ENCODE results near the gene GZMH. TPM values are rescaled to one million over a fixed set of nuclear protein-coding genes. Genes with fewer than 3 reads are reported as not detected.

Gene GZMH
- total RNA-seq, 1 donor from 2014 or later, result not detected

- no peaks in the 10 kb centered on the region for H3K27me3 ChIP-seq
- H3K9me3 ChIP-seq, result no peaks in the 10 kb centered on the region
- H3K27ac ChIP-seq, result no peak within 1 kb of the TSS
- intact Hi-C loops (cut with DNase I), result no loop called here
- H3K4me3 ChIP-seq, result no peak within 1 kb of the TSS
- TF ChIP-seq POLR2A (IDR thresholded peaks at IDR 0.05), result no peak
- no peaks in the 10 kb centered on the region for H3K36me3 ChIP-seq
- no peaks in the 10 kb centered on the region for H3K4me1 ChIP-seq
- DNase-seq (ENCODE audit: extremely low spot score in 2 of 2), result no peak
Observed at GRCh38 chr14:24576182-24576581, 33.3 kb downstream of the GZMH start, which contains the start of gene CTSG. CTSG (minus strand) TSS chr14:24576250; CDS start chr14:24576223, 27 bp downstream.

DNA sequence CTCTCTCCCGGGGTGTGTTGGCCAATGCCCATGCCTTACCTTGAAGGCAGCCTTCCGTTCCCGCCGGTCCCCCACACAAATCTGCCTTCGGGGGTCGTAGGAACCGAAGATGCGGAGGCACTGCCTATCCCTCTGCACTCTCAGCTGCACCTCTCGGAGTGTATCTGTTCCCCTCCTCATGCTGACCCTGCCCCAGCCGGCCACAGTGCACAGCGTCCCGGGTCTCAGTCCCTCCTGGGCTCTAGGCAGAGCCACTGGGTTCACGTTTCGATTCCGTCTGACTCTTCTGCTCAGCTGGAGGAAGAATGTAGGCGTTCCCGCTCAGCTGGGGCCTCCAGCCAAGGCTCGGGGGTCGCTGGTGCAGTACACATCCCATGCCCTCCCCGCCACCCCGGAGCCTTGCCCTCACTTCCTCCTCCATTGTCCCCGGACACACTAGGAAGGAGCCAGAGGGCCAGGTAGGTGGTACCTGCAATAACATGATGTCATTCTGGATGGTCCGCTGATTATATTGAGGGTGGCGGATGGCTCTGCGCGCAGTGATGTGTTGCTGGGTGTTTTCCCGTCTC, 35.2 kb downstream of the GZMH start:
- intact Hi-C loops (cut with DNase I), result no loop called here
- H3K9me3 ChIP-seq, result no peaks in the 10 kb centered on the region
- no peaks in the 10 kb centered on the region for H3K4me1 ChIP-seq
- no peak overlapping the region for H3K27ac ChIP-seq
- no peak overlapping the region for H3K4me3 ChIP-seq
- TF ChIP-seq, protein P1, sequence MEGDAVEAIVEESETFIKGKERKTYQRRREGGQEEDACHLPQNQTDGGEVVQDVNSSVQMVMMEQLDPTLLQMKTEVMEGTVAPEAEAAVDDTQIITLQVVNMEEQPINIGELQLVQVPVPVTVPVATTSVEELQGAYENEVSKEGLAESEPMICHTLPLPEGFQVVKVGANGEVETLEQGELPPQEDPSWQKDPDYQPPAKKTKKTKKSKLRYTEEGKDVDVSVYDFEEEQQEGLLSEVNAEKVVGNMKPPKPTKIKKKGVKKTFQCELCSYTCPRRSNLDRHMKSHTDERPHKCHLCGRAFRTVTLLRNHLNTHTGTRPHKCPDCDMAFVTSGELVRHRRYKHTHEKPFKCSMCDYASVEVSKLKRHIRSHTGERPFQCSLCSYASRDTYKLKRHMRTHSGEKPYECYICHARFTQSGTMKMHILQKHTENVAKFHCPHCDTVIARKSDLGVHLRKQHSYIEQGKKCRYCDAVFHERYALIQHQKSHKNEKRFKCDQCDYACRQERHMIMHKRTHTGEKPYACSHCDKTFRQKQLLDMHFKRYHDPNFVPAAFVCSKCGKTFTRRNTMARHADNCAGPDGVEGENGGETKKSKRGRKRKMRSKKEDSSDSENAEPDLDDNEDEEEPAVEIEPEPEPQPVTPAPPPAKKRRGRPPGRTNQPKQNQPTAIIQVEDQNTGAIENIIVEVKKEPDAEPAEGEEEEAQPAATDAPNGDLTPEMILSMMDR (IDR thresholded peaks at IDR 0.05), result no peak
- TF ChIP-seq POLR2AphosphoS5 (IDR thresholded peaks at IDR 0.05; ENCODE audit: insufficient read depth in 1 of 2, low read depth in 1 of 2), result no peak
- TF ChIP-seq POLR2A (IDR thresholded peaks at IDR 0.05), result no peak
- DNase-seq (ENCODE audit: extremely low spot score in 2 of 2), result no peak
- H3K27me3 ChIP-seq, result no peaks in the 10 kb centered on the region
- no peaks in the 10 kb centered on the region for H3K36me3 ChIP-seq

DNA sequence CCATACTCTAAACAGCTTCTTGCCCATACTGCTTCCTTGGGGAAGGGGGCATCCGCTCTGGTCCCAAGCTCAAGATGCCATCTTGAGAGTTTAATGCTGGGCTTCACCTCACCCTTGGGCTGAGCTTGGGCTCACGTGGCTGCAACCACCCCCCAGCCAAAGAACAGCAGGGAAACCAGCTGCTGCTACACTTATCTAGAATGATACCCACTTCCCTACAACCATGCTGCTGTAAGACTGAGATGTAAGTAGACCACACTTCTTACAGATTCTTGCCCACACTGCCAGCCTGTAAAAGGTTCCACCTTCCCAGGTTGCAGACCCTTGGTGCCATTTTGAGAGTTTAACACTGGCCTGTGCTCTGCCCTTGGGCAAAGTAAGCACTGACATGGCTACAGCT, 43.2 kb downstream of the GZMH start:
- no peak for DNase-seq (ENCODE audit: extremely low spot score in 2 of 2)
- Histone ChIP-seq H3K4me3 (no peak overlapping the region), H3K4me1 (no peaks in the 10 kb centered on the region), H3K36me3 (no peaks in the 10 kb centered on the region), H3K27me3 (no peaks in the 10 kb centered on the region), H3K9me3 (no peaks in the 10 kb centered on the region), H3K27ac (no peak overlapping the region)
- TF ChIP-seq, protein P1 (IDR thresholded peaks at IDR 0.05), result no peak
- TF ChIP-seq POLR2A (IDR thresholded peaks at IDR 0.05) (no peak), POLR2AphosphoS5 (IDR thresholded peaks at IDR 0.05; ENCODE audit: insufficient read depth in 1 of 2, low read depth in 1 of 2) (no peak)
- intact Hi-C loops (cut with DNase I), result no loop called here

DNA sequence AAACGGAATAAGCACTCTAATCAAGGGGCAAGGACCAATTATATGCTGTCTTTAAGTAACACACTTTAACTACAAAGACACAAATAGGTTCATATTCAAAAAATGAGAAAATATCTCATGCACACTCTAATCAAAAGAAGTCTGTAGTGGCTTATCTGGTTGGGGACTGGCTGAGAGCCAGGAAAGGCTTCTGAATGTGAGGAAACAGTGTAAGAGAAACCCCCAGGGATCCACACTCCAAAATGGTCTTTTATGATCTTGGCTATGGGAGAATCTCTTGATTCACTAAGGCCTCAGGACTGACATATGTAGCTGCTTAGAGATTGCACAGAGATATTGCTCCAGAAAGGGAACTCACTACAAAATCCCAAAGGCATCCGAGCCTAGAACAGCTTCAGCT, 43.7 kb downstream of the GZMH start:
- Histone ChIP-seq H3K36me3 (no peaks in the 10 kb centered on the region), H3K4me1 (no peaks in the 10 kb centered on the region), H3K27ac (no peak overlapping the region), H3K27me3 (no peaks in the 10 kb centered on the region), H3K4me3 (no peak overlapping the region), H3K9me3 (no peaks in the 10 kb centered on the region)
- TF ChIP-seq POLR2A (IDR thresholded peaks at IDR 0.05), result no peak
- no peak for TF ChIP-seq POLR2AphosphoS5 (IDR thresholded peaks at IDR 0.05; ENCODE audit: insufficient read depth in 1 of 2, low read depth in 1 of 2)
- TF ChIP-seq, protein P1 (IDR thresholded peaks at IDR 0.05), result no peak
- no peak for DNase-seq (ENCODE audit: extremely low spot score in 2 of 2)
- intact Hi-C loops (cut with DNase I), result no loop called here

DNA sequence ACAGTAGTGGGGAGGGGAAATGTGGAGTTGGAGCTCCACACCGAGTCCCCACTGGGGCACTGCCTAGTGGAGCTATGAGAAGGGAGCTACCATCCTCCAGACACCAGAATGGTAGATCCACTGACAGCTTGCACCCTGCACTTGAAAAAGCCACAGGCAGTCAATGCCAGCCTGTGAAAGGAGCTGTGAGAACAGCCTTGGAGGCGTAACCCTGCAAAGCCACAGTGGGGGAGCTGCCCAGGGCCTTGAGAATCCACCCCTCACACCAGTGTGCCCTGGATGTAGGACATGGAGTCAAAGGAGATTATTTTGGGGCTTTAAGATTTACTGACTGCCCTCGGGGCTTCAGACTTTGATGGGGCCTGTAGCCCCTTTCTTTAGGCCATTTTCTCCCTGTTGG, 46.0 kb downstream of the GZMH start:
- intact Hi-C loops (cut with DNase I), result no loop called here
- Histone ChIP-seq H3K4me1 (no peaks in the 10 kb centered on the region), H3K9me3 (no peaks in the 10 kb centered on the region), H3K4me3 (no peak overlapping the region), H3K36me3 (no peaks in the 10 kb centered on the region), H3K27ac (no peak overlapping the region), H3K27me3 (no peaks in the 10 kb centered on the region)
- DNase-seq (ENCODE audit: extremely low spot score in 2 of 2), result no peak
- TF ChIP-seq POLR2A (IDR thresholded peaks at IDR 0.05), result no peak
- TF ChIP-seq POLR2AphosphoS5 (IDR thresholded peaks at IDR 0.05; ENCODE audit: insufficient read depth in 1 of 2, low read depth in 1 of 2), result no peak
- TF ChIP-seq, protein P1 (IDR thresholded peaks at IDR 0.05), result no peak

Data from vagina (tissue), 2 donors.